Measurements from ENCODE around the gene SLCO2A1.

SLCO2A1 gene

DNA sequence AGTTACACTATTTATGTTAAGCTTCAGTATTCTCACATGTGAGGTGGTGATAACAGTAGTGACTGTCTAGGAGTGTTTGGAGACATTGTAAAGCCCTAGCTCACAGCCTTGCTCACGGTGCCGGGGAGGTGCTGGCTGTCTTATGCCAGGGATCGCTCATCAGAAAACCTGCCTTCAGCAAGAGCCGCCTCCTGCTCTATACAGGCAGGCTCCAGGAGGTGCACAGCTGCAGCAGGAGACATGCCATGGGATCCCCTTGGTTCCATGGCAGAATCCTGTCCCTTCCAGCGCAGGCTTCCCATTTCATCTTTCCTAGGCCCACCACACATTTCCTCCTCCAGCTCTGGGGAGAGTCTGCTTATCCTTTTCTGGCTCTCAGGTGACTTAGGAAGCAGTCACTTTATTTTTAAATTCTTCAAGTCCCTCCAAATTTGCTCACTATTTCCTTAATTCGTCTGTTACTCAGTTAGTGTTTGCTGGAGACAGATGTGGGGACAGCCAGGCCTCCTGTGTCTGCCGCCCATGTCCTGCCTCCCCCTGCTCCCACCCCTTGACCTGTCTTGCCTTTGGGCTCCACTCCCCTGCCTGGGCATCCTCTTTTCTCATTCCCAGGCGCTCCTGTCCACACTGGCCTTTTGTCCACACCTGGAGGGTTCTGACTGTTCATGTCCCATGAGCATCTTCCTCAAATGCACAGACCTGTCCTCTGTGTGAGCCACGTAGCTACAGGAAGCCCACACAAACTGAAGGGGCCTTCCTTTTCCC, 31.7 kb downstream of the SLCO2A1 start:
- DNase-seq: no peak

- DNase-seq: no peak
Observed at GRCh38 chr3:133996996-133997395, 32.7 kb downstream of the SLCO2A1 start.

- DNase-seq: peak; percentile 94 to 99
Observed at GRCh38 chr3:133996251-133996661, 33.5 kb downstream of the SLCO2A1 start.

- DNase-seq: no peak
Observed at GRCh38 chr3:133995264-133995663, 34.5 kb downstream of the SLCO2A1 start.

GRCh38 chr3:133994166-133994890, 35.4 kb downstream of the SLCO2A1 start:
- no peak for DNase-seq

DNA sequence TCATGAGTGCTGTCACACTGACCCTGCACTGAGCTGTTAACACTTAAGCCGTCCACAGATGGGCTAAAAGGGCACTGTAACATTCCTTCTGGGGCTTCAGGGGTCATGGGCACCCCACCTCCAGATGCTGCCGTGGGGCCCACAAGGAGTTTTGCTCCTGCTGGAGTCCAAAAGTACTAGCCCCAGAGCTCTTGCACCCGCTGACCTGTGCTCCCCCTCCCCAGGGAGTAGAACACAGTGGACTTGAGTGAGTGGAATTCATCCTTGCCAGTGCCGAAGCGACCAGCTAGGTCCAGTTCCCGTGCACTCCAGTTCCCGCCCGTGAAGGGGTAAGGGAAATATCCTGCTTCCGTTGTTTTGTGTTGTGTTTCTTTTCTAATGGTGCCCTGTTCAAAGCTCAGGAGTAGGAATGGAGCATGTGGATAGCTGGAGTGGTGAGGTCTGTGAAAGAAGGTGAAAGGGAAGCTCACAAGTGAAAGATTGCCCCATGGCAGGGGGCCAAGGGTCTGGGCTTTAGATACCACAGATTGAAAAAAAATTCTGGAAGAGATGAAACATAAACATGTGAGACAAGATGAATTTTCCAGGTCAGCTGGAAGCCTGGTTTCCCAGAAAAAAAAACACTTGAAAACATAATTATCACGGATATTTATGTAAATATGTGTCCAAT, 36.6 kb downstream of the SLCO2A1 start:
- no peak for DNase-seq

GRCh38 chr3:133992381-133992780, 37.3 kb downstream of the SLCO2A1 start:
- DNase-seq: peak in 1 of 2 experiments; percentile 11

DNA sequence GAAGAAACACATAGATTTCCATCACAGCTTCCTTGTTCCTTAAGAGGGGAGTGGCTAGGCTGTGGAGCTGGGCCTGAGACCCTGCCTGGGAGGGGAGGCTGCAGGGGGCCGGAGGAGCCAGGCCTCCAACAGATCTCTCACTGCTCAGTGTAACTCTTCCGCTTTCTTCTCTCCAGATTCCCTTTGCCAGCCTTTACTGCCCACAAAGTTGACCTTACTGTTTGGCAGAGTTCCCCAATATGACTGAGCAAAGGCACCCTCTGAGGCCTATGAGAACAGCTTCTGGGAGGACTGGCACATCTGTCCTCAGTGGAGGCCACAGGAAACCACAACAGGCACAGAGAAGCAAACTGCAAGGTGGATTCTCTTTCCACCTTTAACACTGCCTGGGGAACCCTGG, 38.1 kb downstream of the SLCO2A1 start:
- DNase-seq: no peak

GRCh38 chr3:133991209-133991608, 38.5 kb downstream of the SLCO2A1 start:
- no peak for DNase-seq

- DNase-seq: peak; percentile 91 to 97
Observed at GRCh38 chr3:133989936-133990702, 39.6 kb downstream of the SLCO2A1 start.

- DNase-seq: peak in 1 of 2 experiments; percentile 28
Observed at GRCh38 chr3:133988631-133989161, 41.0 kb downstream of the SLCO2A1 start.

GRCh38 chr3:133987948-133988484, 41.7 kb downstream of the SLCO2A1 start:
- DNase-seq: no peak

- no peak for DNase-seq
Observed at GRCh38 chr3:133987136-133987535, 42.6 kb downstream of the SLCO2A1 start.

GRCh38 chr3:133986311-133986710, 43.4 kb downstream of the SLCO2A1 start:
- no peak for DNase-seq

- DNase-seq: no peak
Observed at GRCh38 chr3:133984975-133985374, 44.8 kb downstream of the SLCO2A1 start.

- no peak for DNase-seq
Observed at GRCh38 chr3:133983576-133984560, 45.9 kb downstream of the SLCO2A1 start.

DNA sequence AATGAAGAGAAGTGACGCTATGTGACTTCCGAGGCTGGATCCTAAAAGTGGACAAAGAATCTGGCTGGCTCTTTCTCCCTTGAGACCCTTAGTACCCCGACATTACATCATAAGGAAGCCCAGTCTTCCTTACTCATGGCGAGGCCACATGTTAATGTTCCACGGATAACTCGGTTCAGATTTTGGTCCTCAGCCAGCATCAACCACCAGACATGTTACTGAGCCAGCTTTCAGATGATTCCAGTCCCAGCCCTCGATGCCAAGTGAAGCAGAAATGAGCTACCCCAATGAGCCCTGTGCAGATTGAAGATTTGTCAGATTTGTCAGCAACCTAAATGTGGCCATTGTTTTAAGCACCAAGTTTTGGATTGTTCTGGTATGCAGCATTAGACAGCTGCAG, 46.6 kb downstream of the SLCO2A1 start:
- DNase-seq: no peak

- DNase-seq: no peak
Observed at GRCh38 chr3:133980550-133980949, 49.2 kb downstream of the SLCO2A1 start.

DNA sequence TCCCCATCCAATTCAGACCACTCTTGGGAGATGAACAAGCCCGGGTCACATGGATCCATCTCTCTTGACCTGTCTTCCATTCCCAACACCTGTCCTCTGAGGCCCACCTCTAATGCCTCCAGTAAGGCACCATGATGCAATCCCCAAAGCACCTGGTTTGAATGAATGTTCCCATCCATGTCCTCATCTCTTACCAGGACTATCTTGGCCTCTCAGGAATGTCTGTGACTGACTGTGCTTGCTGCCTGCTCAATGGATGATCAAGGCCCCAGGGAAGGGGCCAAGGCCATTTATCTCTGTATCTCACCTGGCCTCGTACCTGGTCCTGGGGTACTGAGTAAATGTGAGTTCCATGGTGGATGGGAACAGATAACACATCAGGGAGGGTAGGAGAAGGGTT, 49.7 kb downstream of the SLCO2A1 start:
- no peak for DNase-seq

DNA sequence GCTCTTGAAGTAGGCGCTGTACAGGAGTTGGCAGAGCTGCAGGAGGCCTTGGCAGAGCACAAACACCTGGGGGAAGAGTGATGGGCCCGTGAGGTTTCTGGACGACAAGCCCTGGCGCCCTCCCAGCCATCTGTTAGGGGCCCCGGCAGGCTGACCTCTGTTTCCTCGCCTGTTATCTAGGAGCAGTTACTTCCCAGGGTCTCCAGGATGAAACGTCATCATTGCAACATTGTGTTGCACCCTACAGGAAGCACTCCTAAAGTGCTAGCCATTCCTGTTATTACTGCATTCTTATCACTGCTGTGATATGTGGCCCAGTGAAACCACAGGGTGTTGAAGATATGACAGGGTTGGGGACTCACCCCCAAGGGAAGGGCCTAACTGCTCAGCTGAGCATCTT, 50.2 kb downstream of the SLCO2A1 start:
- no peak for DNase-seq

DNA sequence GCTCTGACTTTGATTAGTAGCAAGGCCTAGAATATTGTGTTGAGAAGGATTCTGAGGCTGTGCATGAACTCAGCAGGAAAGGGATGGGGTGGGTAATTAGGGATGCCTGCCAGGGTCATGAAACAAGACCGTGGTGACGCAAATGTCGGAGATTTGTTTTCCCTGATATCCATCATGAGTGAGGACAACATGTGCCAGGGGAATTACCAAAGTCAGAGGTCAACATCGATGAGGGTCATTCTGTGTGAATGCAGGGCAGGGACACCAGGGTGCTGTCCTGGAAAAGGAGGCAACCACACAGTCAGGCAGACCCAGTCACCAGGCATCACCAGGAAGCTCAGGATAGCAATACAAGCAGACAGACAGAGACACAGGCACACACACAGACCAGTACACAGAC, 52.2 kb downstream of the SLCO2A1 start:
- no peak for DNase-seq

All from NCI-H524 (cell line).